NB4 (cell line): Measurements from ENCODE around the gene ZNF664.

Experiments used
- CTCF ChIP-seq: IDR thresholded peaks from one replicate; pipeline ENCODE4 v1.5.1; 2012; ENCODE audit warnings: low read depth, low read length
- MAX ChIP-seq: IDR thresholded peaks from 2 replicates; pipeline ENCODE4 v1.6.1; 2011; ENCODE audit warnings: low read depth, low read length
- POLR2A ChIP-seq: IDR thresholded peaks from 2 replicates; pipeline ENCODE4 v1.6.1; 2011; ENCODE audit warnings: mild to moderate bottlenecking; ENCODE audit not compliant: insufficient read length; ENCODE audit errors: extremely low read depth

- TF ChIP-seq CTCF, result no peak
- TF ChIP-seq POLR2A, result no peak
- no peak for TF ChIP-seq MAX
Observed at GRCh38 chr12:123958462-123958861, 14.6 kb upstream of the ZNF664 start.
